ENCODE results near the gene TK1.

TK1 gene

GRCh38 chr17:78163881-78164747 lies 22.7 kb downstream of the TK1 start:
- H3K4me3 ChIP-seq (ENCODE audit: low read depth, low read length), result no peak overlapping the region
- no peak for DNase-seq (ENCODE audit: low read depth)

- DNase-seq (ENCODE audit: low read depth), result peak; percentile 9
- no peak overlapping the region for H3K4me3 ChIP-seq (ENCODE audit: low read depth, low read length)
These were observed 27.2 kb downstream of the TK1 start for GRCh38 chr17:78159575-78160158.

- no peak for DNase-seq (ENCODE audit: low read depth)
These were observed 31.7 kb downstream of the TK1 start for GRCh38 chr17:78154903-78155811.

GRCh38 chr17:78151514-78152008 lies 35.3 kb downstream of the TK1 start:
- DNase-seq (ENCODE audit: low read depth), result no peak
- H3K4me3 ChIP-seq (ENCODE audit: low read depth, low read length), result no peak overlapping the region

More at GRCh38 chr17:78154903-78155811, 31.7 kb downstream of the TK1 start:
- H3K4me3 ChIP-seq (ENCODE audit: low read depth, low read length), result no peak overlapping the region

- H3K4me3 ChIP-seq (ENCODE audit: low read depth, low read length), result no peak overlapping the region
- no peak for DNase-seq (ENCODE audit: low read depth)
These were observed 38.4 kb downstream of the TK1 start for GRCh38 chr17:78148286-78149016.

- no peak for DNase-seq (ENCODE audit: low read depth)
- H3K4me3 ChIP-seq (ENCODE audit: low read depth, low read length), result no peak overlapping the region
These were observed 39.4 kb downstream of the TK1 start for GRCh38 chr17:78147315-78147998.

- no peak overlapping the region for H3K4me3 ChIP-seq (ENCODE audit: low read depth, low read length)
- DNase-seq (ENCODE audit: low read depth), result no peak
These were observed 40.0 kb downstream of the TK1 start for GRCh38 chr17:78146881-78147280.

- H3K4me3 ChIP-seq (ENCODE audit: low read depth, low read length), result no peak overlapping the region
- no peak for DNase-seq (ENCODE audit: low read depth)
These were observed 40.4 kb downstream of the TK1 start for GRCh38 chr17:78146471-78146869.

GRCh38 chr17:78144736-78145641 lies 41.9 kb downstream of the TK1 start:
- no peak overlapping the region for H3K4me3 ChIP-seq (ENCODE audit: low read depth, low read length)
- DNase-seq (ENCODE audit: low read depth), result no peak

- no peak overlapping the region for H3K4me3 ChIP-seq (ENCODE audit: low read depth, low read length)
- peak; percentile 72 for DNase-seq (ENCODE audit: low read depth)
These were observed 42.6 kb downstream of the TK1 start for GRCh38 chr17:78144147-78144719.

- no peak for DNase-seq (ENCODE audit: low read depth)
These were observed 43.4 kb downstream of the TK1 start for GRCh38 chr17:78143214-78144146.

GRCh38 chr17:78142119-78142861 lies 44.6 kb downstream of the TK1 start:
- no peak for DNase-seq (ENCODE audit: low read depth)
- no peak overlapping the region for H3K4me3 ChIP-seq (ENCODE audit: low read depth, low read length)

More at GRCh38 chr17:78143214-78144146, 43.4 kb downstream of the TK1 start:
- H3K4me3 ChIP-seq (ENCODE audit: low read depth, low read length), result no peak overlapping the region

GRCh38 chr17:78141437-78142118 lies 45.3 kb downstream of the TK1 start:
- no peak overlapping the region for H3K4me3 ChIP-seq (ENCODE audit: low read depth, low read length)
- no peak for DNase-seq (ENCODE audit: low read depth)

- no peak overlapping the region for H3K4me3 ChIP-seq (ENCODE audit: low read depth, low read length)
These were observed 46.4 kb downstream of the TK1 start for GRCh38 chr17:78140169-78141051.

More at GRCh38 chr17:78140169-78141051, 46.4 kb downstream of the TK1 start:
- no peak for DNase-seq (ENCODE audit: low read depth)
